ENCODE measurements around the gene PHGDH. TPM values are rescaled to one million over a fixed set of nuclear protein-coding genes. Genes with fewer than 3 reads are reported as not detected.

Gene PHGDH
- 436 TPM for polyA plus RNA-seq (2012; ENCODE audit: insufficient read depth, insufficient read length, low read depth)

DNA sequence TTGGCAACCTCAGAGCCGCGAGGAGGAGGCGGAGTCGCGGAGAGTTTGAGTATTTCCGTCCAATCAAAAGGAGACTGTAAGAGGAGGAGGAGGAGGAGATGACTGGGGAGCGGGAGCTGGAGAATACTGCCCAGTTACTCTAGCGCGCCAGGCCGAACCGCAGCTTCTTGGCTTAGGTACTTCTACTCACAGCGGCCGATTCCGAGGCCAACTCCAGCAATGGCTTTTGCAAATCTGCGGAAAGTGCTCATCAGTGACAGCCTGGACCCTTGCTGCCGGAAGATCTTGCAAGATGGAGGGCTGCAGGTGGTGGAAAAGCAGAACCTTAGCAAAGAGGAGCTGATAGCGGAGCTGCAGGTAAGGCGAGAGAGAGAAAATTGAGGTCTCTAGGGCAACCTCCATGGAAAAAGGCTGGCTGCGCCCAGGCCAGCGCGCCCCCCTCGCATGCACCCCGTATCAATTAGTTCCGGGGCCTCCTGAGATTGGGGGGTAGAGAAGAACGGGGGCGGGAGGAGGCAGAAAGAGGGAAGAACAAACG lies at the start of gene PHGDH:
TSS of gene PHGDH (plus strand) at position 131 of the 538 bp plus-strand sequence. CDS start at position 220, 89 bp downstream.
- H3K9me3 ChIP-seq: no peaks in the 10 kb centered on the region
- peak within 1 kb of the TSS; percentile 87 for H3K4me3 ChIP-seq (ENCODE audit: low read depth, low read length)
- peaks cover 9% of the 10 kb centered on the region for H3K4me1 ChIP-seq
- TF ChIP-seq, protein P1, sequence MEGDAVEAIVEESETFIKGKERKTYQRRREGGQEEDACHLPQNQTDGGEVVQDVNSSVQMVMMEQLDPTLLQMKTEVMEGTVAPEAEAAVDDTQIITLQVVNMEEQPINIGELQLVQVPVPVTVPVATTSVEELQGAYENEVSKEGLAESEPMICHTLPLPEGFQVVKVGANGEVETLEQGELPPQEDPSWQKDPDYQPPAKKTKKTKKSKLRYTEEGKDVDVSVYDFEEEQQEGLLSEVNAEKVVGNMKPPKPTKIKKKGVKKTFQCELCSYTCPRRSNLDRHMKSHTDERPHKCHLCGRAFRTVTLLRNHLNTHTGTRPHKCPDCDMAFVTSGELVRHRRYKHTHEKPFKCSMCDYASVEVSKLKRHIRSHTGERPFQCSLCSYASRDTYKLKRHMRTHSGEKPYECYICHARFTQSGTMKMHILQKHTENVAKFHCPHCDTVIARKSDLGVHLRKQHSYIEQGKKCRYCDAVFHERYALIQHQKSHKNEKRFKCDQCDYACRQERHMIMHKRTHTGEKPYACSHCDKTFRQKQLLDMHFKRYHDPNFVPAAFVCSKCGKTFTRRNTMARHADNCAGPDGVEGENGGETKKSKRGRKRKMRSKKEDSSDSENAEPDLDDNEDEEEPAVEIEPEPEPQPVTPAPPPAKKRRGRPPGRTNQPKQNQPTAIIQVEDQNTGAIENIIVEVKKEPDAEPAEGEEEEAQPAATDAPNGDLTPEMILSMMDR (IDR thresholded peaks at IDR 0.05; ENCODE audit: low read depth, low read length): 0 out of 2 replicates have a peak, but pooled peaks have one; percentile 1
- H3K36me3 ChIP-seq: peaks cover 9% of the 10 kb centered on the region
- DNase-seq: peak; percentile 84
- no peaks in the 10 kb centered on the region for H3K27me3 ChIP-seq

DNA sequence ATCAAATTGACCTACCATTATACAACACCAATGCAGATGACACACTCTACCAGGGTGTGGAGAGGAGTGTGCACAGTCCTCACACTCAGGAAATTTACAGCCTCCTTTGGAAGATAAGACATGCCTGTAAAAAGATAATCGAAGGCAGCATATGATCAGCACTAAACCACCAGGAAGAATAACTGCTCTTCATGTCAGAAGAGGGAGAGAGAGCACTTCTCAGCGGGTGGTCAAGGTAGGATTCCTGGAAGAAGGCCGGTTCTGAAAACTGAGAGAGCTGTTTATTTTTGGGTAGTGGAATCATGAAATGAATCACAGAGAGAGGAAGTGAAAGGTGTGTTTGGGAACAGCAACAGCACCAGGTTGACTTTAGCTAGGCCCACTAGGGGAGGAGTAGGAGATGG lies 49.7 kb upstream of the PHGDH start:
- Histone ChIP-seq H3K4me1 (no peaks in the 10 kb centered on the region), H3K4me3 (ENCODE audit: low read depth, low read length) (no peak overlapping the region), H3K36me3 (no peaks in the 10 kb centered on the region), H3K9me3 (no peaks in the 10 kb centered on the region), H3K27me3 (peaks cover 32% of the 10 kb centered on the region)
- TF ChIP-seq, protein P1 (IDR thresholded peaks at IDR 0.05; ENCODE audit: low read depth, low read length): no peak
- DNase-seq: no peak

DNA sequence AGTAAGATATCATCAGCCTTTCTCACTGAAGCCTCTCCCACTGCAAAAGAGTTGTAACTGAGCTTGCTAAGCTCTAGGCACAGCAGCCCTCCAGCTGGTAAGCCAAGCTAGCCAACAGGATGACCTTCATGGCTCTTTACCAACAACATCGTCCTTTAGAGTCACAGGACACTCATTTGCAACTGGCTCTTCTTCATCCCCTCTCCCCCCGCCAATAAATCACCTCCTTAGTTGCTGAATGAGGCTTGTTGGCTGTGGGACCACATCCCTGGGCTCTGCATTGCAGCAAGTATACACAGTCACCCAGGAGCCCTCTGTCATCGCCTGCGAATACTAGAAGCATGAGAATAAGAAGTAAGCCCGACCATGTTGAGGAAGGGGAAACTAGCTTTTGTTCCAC lies 47.7 kb upstream of the PHGDH start:
- Histone ChIP-seq H3K9me3 (no peaks in the 10 kb centered on the region), H3K36me3 (no peaks in the 10 kb centered on the region), H3K27me3 (peaks cover 25% of the 10 kb centered on the region), H3K4me1 (no peaks in the 10 kb centered on the region), H3K4me3 (ENCODE audit: low read depth, low read length) (no peak overlapping the region)
- TF ChIP-seq, protein P1 (IDR thresholded peaks at IDR 0.05; ENCODE audit: low read depth, low read length): no peak
- no peak for DNase-seq

DNA sequence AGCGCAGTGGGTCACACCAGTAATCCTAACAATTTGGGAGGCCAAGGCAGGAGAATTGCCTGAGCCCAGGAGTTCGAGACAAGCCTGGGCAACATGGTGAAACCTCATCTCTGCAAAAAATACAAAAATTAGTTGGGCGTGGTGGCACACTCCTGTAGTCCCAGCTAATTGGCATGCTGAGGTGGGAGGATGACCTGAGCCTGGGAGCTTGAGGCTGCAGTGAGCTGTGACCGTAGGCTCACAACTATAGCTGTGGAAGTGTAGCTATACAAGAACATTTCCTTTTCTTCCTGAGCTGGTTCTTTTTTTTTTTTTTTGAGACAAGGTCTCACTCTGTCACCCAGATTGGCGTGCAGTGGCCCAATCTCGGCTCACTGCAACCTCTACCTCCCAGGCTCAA lies 44.6 kb upstream of the PHGDH start:
- no peaks in the 10 kb centered on the region for H3K9me3 ChIP-seq
- H3K4me1 ChIP-seq: no peaks in the 10 kb centered on the region
- H3K36me3 ChIP-seq: no peaks in the 10 kb centered on the region
- H3K27me3 ChIP-seq: peaks cover 12% of the 10 kb centered on the region; the same call in 1 of the 2 replicates
- TF ChIP-seq, protein P1 (IDR thresholded peaks at IDR 0.05; ENCODE audit: low read depth, low read length): no peak
- no peak overlapping the region for H3K4me3 ChIP-seq (ENCODE audit: low read depth, low read length)
- DNase-seq: no peak

DNA sequence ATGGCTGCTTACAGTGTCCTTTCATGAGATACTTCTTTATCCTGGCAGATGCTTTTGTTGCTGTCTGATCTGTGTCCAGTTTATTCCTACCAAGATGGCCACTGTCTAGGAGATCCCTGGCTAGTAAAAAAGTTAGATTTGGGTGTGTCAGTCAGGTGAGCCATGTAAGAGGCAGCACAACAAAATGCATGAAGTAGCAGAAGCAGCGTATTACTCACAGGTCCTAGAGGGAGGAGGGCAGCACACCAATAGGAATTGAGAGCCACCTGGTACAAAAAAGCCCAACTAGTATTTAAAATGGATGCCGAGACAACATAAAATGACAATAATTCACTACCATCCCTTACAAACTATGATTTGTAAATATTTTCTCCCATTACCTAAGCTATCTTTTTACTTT lies 40.8 kb upstream of the PHGDH start:
- H3K4me3 ChIP-seq (ENCODE audit: low read depth, low read length): no peak overlapping the region
- no peaks in the 10 kb centered on the region for H3K4me1 ChIP-seq
- H3K9me3 ChIP-seq: no peaks in the 10 kb centered on the region
- no peaks in the 10 kb centered on the region for H3K36me3 ChIP-seq
- TF ChIP-seq, protein P1 (IDR thresholded peaks at IDR 0.05; ENCODE audit: low read depth, low read length): no peak
- DNase-seq: no peak
- H3K27me3 ChIP-seq: no peaks in the 10 kb centered on the region; the same call in 1 of the 2 replicates

DNA sequence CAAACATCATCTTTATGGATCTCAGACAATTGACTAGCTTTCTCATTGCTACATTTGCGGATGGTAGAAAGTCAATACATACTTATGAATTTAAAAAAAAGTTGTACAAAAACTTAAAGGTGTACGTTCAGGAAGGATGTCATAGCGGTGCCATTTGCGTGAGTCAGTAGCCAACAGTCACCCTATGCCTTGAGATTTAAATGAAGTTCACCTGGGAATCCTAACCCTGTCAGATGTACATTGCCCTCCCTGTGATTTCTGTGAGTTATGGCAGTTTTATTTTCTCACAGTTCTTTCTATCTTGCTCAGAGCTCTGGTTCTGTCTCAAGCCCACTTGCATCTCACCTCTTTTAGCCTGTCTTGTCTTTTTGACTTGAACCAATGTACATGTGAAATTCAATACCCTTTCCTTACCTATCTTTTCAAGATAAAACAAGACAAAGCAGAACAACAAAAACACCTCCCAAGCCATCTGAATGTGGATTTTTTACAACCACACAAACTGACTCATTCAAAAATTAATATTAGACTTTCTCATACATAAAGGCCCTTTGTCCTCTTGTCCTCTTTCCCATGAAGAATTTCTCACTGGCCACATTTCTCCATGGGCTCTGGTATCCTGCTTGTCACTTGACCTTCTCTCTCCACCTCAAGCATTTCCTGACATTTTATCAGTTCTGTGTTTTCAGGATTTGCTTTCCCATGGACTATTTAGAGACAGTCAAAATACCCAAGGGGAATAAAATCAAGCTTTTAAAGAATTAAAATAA lies 38.4 kb upstream of the PHGDH start:
- TF ChIP-seq, protein P1 (IDR thresholded peaks at IDR 0.05; ENCODE audit: low read depth, low read length): no peak
- H3K27me3 ChIP-seq: no peaks in the 10 kb centered on the region; the same call in 1 of the 2 replicates
- DNase-seq: no peak

More for the DNA sequence above, 38.4 kb upstream of the PHGDH start:
- H3K4me3 ChIP-seq (ENCODE audit: low read depth, low read length): no peak overlapping the region
- H3K4me1 ChIP-seq: no peaks in the 10 kb centered on the region
- no peaks in the 10 kb centered on the region for H3K9me3 ChIP-seq
- no peaks in the 10 kb centered on the region for H3K36me3 ChIP-seq

All from BE2C (cell line).